SK-N-SH (cell line): Measurements from ENCODE around the gene MRPL49. TPM values are rescaled to one million over a fixed set of nuclear protein-coding genes. Genes with fewer than 3 reads are reported as not detected.
A peak's percentile ranks its signal among the peaks of the same experiment; 100 is the strongest.

Experiments
- CTCF ChIA-PET: fragments of 300-600, 350-600 bp; formaldehyde crosslinking; extraction: SDS; loops from one replicate; lab custom pipeline; 2021; lab: Yijun Ruan, JAX
- POLR2A ChIA-PET: fragments of 350-600 bp; sonication (Branson Sonifier 250); formaldehyde crosslinking; extraction: SDS; loops from one replicate; lab custom pipeline; 2020; ENCODE audit warnings: antibody characterized with exemption, inconsistent platforms; lab: Yijun Ruan, JAX
- DNase-seq: peaks from one replicate; pipeline ENCODE4 v3.0.0; 2012
- H2AFZ ChIP-seq: fragments of 200-600 bp; sonication (generic); 2 replicates; pipeline ENCODE4 v1.8.1; 2016; ENCODE audit warnings: antibody characterized with exemption, mild to moderate bottlenecking, low read depth
- H3F3A ChIP-seq: fragments of 200-600 bp; sonication (generic); replicated peaks from 2 replicates; pipeline ENCODE3; 2016; ENCODE audit warnings: antibody characterized with exemption, mild to moderate bottlenecking; ENCODE audit not compliant: insufficient read depth
- H3K27ac ChIP-seq, 2 experiments: fragments of 200-500 bp in 1 of 2; fragments of 200-600 bp in 1 of 2; sonication (Bioruptor generic) in 1 of 2; sonication (generic), shearing (Covaris generic) in 1 of 2; 2 replicates each; pipeline versions ENCODE4 v1.5.1 to v1.6.1; 2014 to 2016; ENCODE audit warnings: low read depth in 2 of 2, inconsistent platforms in 1 of 2, low read length in 1 of 2, mild to moderate bottlenecking in 1 of 2, mixed read lengths in 1 of 2
- H3K27me3 ChIP-seq: fragments of 200-600 bp; sonication (generic), shearing (Covaris generic); 2 replicates; pipeline ENCODE4 v1.6.1; 2016; ENCODE audit warnings: mixed run types; ENCODE audit not compliant: insufficient read depth
- H3K36me3 ChIP-seq, 2 experiments: fragments of 200-500 bp in 1 of 2; fragments of 200-600 bp in 1 of 2; sonication (Bioruptor generic) in 1 of 2; sonication (generic) in 1 of 2; replicated peaks in 1 of 2; 2 replicates each; pipeline versions ENCODE3 to v1.5.1; 2014 to 2016; ENCODE audit warnings: low read length in 1 of 2, mild to moderate bottlenecking in 1 of 2; ENCODE audit not compliant: insufficient read depth in 2 of 2, control insufficient read depth in 1 of 2
- H3K4me1 ChIP-seq, 2 experiments: fragments of 200-500 bp in 1 of 2; fragments of 200-600 bp in 1 of 2; sonication (Bioruptor generic) in 1 of 2; sonication (generic), shearing (Covaris generic) in 1 of 2; 2 replicates each; pipeline versions ENCODE4 v1.5.1 to v1.6.1; 2014 to 2016; ENCODE audit warnings: low read depth in 1 of 2, low read length in 1 of 2, mixed run types in 1 of 2; ENCODE audit not compliant: insufficient read depth in 2 of 2, control insufficient read depth in 1 of 2
- H3K4me2 ChIP-seq: fragments of 200-600 bp; sonication (generic), shearing (Covaris generic); 2 replicates; pipeline ENCODE4 v1.6.1; 2017; ENCODE audit warnings: mixed run types
- H3K4me3 ChIP-seq, 2 experiments: fragments of 200-500 bp in 1 of 2; fragments of 200-600 bp in 1 of 2; sonication (Bioruptor generic) in 1 of 2; sonication (generic), shearing (Covaris generic) in 1 of 2; 2 replicates each; pipeline versions ENCODE4 v1.5.1 to v1.8.1; 2014 to 2016; ENCODE audit warnings: low read depth in 2 of 2, inconsistent platforms in 1 of 2, low read length in 1 of 2, mild to moderate bottlenecking in 1 of 2, mixed read lengths in 1 of 2, moderate library complexity in 1 of 2
- H3K79me2 ChIP-seq: fragments of 200-600 bp; sonication (generic); 2 replicates; pipeline ENCODE4 v1.8.1; 2017; ENCODE audit warnings: mild to moderate bottlenecking; ENCODE audit not compliant: insufficient read depth
- H3K9ac ChIP-seq: fragments of 200-600 bp; sonication (generic); 2 replicates; pipeline ENCODE4 v1.6.1; 2017; ENCODE audit warnings: mixed run types
- H3K9me2 ChIP-seq: fragments of 200-600 bp; sonication (generic); 2 replicates; pipeline ENCODE4 v1.6.1; 2017; ENCODE audit warnings: mixed run types
- H3K9me3 ChIP-seq: fragments of 200-600 bp; sonication (generic); 2 replicates; pipeline ENCODE4 v1.6.1; 2017; ENCODE audit warnings: mixed run types, mild to moderate bottlenecking, moderate library complexity
- H4K20me1 ChIP-seq: fragments of 200-600 bp; sonication (generic); 2 replicates; pipeline ENCODE4 v1.6.1; 2017; ENCODE audit warnings: mild to moderate bottlenecking, mixed run types; ENCODE audit not compliant: insufficient read depth
- CHD2 ChIP-seq: fragments of 150-350 bp; IDR thresholded peaks from 2 replicates; pipeline ENCODE4 v1.6.1; 2018; ENCODE audit warnings: low read length; ENCODE audit not compliant: partially characterized antibody
- EP300 ChIP-seq, 2 experiments: IDR thresholded peaks; 2 replicates each; pipeline versions ENCODE4 v1.4.0 to v1.6.1; 2012; ENCODE audit warnings: borderline replicate concordance in 1 of 2, low read depth in 1 of 2, low read length in 1 of 2
- FOXJ3 ChIP-seq: sonication (generic); formaldehyde crosslinking; IDR thresholded peaks from 2 replicates; pipeline ENCODE4 v1.5.1; 2020; ENCODE audit warnings: mild to moderate bottlenecking, missing genetic modification reagents
- GABPA ChIP-seq: IDR thresholded peaks from 2 replicates; pipeline ENCODE4 v1.4.0; 2012; ENCODE audit warnings: low read depth, mild to moderate bottlenecking
- JUND ChIP-seq: IDR thresholded peaks from 2 replicates; pipeline ENCODE4 v1.4.0; 2012
- MAX ChIP-seq: IDR thresholded peaks from 2 replicates; pipeline ENCODE4 v1.4.0; 2012; ENCODE audit warnings: low read depth
- MXI1 ChIP-seq: IDR thresholded peaks from 2 replicates; pipeline ENCODE4 v1.6.1; 2012; ENCODE audit warnings: mild to moderate bottlenecking, low read depth, low read length, improper control_type of control experiment
- NFIC ChIP-seq: IDR thresholded peaks from 2 replicates; pipeline ENCODE4 v1.4.0; 2012; ENCODE audit warnings: borderline replicate concordance
- NRF1 ChIP-seq: IDR thresholded peaks from 2 replicates; pipeline ENCODE4 v1.6.1; 2012; ENCODE audit warnings: low read depth, mild to moderate bottlenecking, low read length
- POLR2AphosphoS5 ChIP-seq: IDR thresholded peaks from 2 replicates; pipeline ENCODE4 v1.6.1; 2012; ENCODE audit warnings: low read depth, low read length
- RAD21 ChIP-seq: IDR thresholded peaks from 2 replicates; pipeline ENCODE4 v1.6.1; 2012; ENCODE audit warnings: mild to moderate bottlenecking, low read length
- RCOR1 ChIP-seq: fragments of 150-350 bp; IDR thresholded peaks from 2 replicates; pipeline ENCODE4 v1.6.1; 2017; ENCODE audit warnings: antibody characterized with exemption, low read length
- RXRA ChIP-seq: IDR thresholded peaks from 2 replicates; pipeline ENCODE4 v1.4.0; 2012; ENCODE audit warnings: low read depth, mild to moderate bottlenecking, borderline replicate concordance
- TCF12 ChIP-seq: IDR thresholded peaks from 2 replicates; pipeline ENCODE4 v1.4.0; 2012
- USF1 ChIP-seq: IDR thresholded peaks from 2 replicates; pipeline ENCODE4 v1.4.0; 2012; ENCODE audit warnings: low read depth, borderline replicate concordance
- USF2 ChIP-seq: fragments of 150-350 bp; IDR thresholded peaks from 2 replicates; pipeline ENCODE4 v1.6.1; 2017; ENCODE audit warnings: antibody characterized with exemption, low read length, low read depth, borderline replicate concordance
- YY1 ChIP-seq: IDR thresholded peaks from 2 replicates; pipeline ENCODE4 v1.4.0; 2012; ENCODE audit warnings: low read depth, mild to moderate bottlenecking
- WGBS: methylation state at CpG from one replicate; pipeline ENCODE4 v1.1.6; 2017; ENCODE audit warnings: low lambda C conversion rate; 5-methylcytosine and 5-hydroxymethylcytosine counted together
- polyA plus RNA-seq, 3 experiments: library from polyadenylated mRNA; depleted of rRNA; stranded (reverse); fragments of >200 nt; gene quantifications; 2 replicates each; pipeline ENCODE4 v1.2.3, GENCODE V29; 2012
- TF ChIP-seq, protein P1 (sequence below): fragments of 150-350 bp; IDR thresholded peaks from 2 replicates; pipeline ENCODE4 v1.6.1; 2016; ENCODE audit warnings: mild to moderate bottlenecking, low read depth, low read length
- TF ChIP-seq, protein P2 (sequence below): IDR thresholded peaks from 2 replicates; pipeline ENCODE4; 2012
- TF ChIP-seq, protein P3 (sequence below): IDR thresholded peaks from 2 replicates; pipeline ENCODE4 v1.4.0; 2012; ENCODE audit warnings: low read depth, borderline replicate concordance

MRPL49 gene
- polyA plus RNA-seq, 1 of the 3 experiments (the other 2 are of a cell fraction) = 56.7 TPM

GRCh38 chr11:65133724-65134123 is 11.6 kb downstream of the MRPL49 start (continued):
- TF ChIP-seq USF1 = no peak
- no peak for TF ChIP-seq CHD2

- no peaks in the 10 kb centered on the region; the same call in 1 of the 2 replicates for H4K20me1 ChIP-seq
- peak within 1 kb of the TSS; percentile 53 for H2AFZ ChIP-seq
- ChIA-PET CTCF (interaction anchor here (0.6 to 4.2 kb wide), 12 partner anchors 13 to 486 kb away, joined by 3 to 27 read pairs (median 5); partner anchors contain the start of genes CAPN1, FAU, MRPL49 and POLA2), POLR2A (interaction anchor here (0.6 to 2.9 kb wide), 15 partner anchors 8 to 607 kb away, joined by 3 to 25 read pairs (median 4); partner anchors contain the start of genes CAPN1, FAU, MALAT1 and MRPL49)
- no peaks in the 10 kb centered on the region for H3K27me3 ChIP-seq
- peaks cover 28% of the 10 kb centered on the region; the same call in 1 of the 2 replicates for H3K79me2 ChIP-seq
- H3K9me2 ChIP-seq = no peaks in the 10 kb centered on the region
- peaks cover 0 to 28% of the 10 kb centered on the region in 2 experiments; a peak in 2 of 4 replicates for H3K4me1 ChIP-seq
- peak; percentile 97 for DNase-seq
- H3F3A ChIP-seq = no peaks in the 10 kb centered on the region
- H3K27ac ChIP-seq = peak within 1 kb of the TSS; percentile 95 to 99
- peaks cover 16 to 30% of the 10 kb centered on the region in 2 experiments for H3K36me3 ChIP-seq
- WGBS = 1% methylated on average over 18 of the region's 60 CpGs
- H3K9ac ChIP-seq = peak within 1 kb of the TSS; percentile 95
- peak within 1 kb of the TSS; percentile 88 to 96 for H3K4me3 ChIP-seq
- H3K9me3 ChIP-seq = no peaks in the 10 kb centered on the region
- peak within 1 kb of the TSS; percentile 92 for H3K4me2 ChIP-seq
- TF ChIP-seq RCOR1 = no peak
- no peak for TF ChIP-seq RXRA
- TF ChIP-seq, protein P1, sequence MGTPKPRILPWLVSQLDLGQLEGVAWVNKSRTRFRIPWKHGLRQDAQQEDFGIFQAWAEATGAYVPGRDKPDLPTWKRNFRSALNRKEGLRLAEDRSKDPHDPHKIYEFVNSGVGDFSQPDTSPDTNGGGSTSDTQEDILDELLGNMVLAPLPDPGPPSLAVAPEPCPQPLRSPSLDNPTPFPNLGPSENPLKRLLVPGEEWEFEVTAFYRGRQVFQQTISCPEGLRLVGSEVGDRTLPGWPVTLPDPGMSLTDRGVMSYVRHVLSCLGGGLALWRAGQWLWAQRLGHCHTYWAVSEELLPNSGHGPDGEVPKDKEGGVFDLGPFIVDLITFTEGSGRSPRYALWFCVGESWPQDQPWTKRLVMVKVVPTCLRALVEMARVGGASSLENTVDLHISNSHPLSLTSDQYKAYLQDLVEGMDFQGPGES = no peak
- TF ChIP-seq TCF12 = 0 out of 2 replicates have a peak, but pooled peaks have one; percentile 23
- TF ChIP-seq MAX = peak; percentile 43; the same call in 1 of the 2 replicates
- TF ChIP-seq POLR2AphosphoS5 = peak; percentile 81
- TF ChIP-seq JUND = peak; percentile 27; the same call in 1 of the 2 replicates
- TF ChIP-seq MXI1 = peak; percentile 91
- TF ChIP-seq USF2 = no peak
- TF ChIP-seq YY1 = no peak
- TF ChIP-seq RAD21 = no peak
- no peak for TF ChIP-seq USF1
- 0 out of 4 replicates have a peak, but pooled peaks of 1 of the 2 experiments have one; percentile 5 for TF ChIP-seq EP300 (IDR thresholded peaks at IDR 0.05; ENCODE audit: borderline replicate concordance in 1 of 2, low read depth in 1 of 2, low read length in 1 of 2)
- TF ChIP-seq NFIC = no peak
- no peak for TF ChIP-seq NRF1
- TF ChIP-seq, protein P2, sequence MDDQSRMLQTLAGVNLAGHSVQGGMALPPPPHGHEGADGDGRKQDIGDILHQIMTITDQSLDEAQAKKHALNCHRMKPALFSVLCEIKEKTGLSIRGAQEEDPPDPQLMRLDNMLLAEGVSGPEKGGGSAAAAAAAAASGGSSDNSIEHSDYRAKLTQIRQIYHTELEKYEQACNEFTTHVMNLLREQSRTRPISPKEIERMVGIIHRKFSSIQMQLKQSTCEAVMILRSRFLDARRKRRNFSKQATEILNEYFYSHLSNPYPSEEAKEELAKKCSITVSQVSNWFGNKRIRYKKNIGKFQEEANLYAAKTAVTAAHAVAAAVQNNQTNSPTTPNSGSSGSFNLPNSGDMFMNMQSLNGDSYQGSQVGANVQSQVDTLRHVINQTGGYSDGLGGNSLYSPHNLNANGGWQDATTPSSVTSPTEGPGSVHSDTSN = no peak
- TF ChIP-seq, protein P3, sequence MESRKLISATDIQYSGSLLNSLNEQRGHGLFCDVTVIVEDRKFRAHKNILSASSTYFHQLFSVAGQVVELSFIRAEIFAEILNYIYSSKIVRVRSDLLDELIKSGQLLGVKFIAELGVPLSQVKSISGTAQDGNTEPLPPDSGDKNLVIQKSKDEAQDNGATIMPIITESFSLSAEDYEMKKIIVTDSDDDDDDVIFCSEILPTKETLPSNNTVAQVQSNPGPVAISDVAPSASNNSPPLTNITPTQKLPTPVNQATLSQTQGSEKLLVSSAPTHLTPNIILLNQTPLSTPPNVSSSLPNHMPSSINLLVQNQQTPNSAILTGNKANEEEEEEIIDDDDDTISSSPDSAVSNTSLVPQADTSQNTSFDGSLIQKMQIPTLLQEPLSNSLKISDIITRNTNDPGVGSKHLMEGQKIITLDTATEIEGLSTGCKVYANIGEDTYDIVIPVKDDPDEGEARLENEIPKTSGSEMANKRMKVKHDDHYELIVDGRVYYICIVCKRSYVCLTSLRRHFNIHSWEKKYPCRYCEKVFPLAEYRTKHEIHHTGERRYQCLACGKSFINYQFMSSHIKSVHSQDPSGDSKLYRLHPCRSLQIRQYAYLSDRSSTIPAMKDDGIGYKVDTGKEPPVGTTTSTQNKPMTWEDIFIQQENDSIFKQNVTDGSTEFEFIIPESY = no peak
- TF ChIP-seq FOXJ3 = 0 out of 2 replicates have a peak, but pooled peaks have one; percentile 30
- TF ChIP-seq GABPA = peak; percentile 94
- no peak for TF ChIP-seq CHD2
Observed at GRCh38 chr11:65134240-65134951, 12.3 kb downstream of the MRPL49 start, which contains the start of gene SYVN1. Gene SYVN1 (minus strand): TSS chr11:65134519. CDS start chr11:65133601, 918 bp downstream.
